NB4 (cell line): ENCODE measurements around the gene GKAP1.

ENCODE experiments used
- DNase-seq: peaks from one replicate; pipeline ENCODE4 v3.0.0; 2010; ENCODE audit warnings: low read depth
- H3K4me3 ChIP-seq: one replicate; pipeline ENCODE4 v1.5.1; 2011; ENCODE audit warnings: mild to moderate bottlenecking, low read depth, low read length, moderate library complexity
- CTCF ChIP-seq: IDR thresholded peaks from one replicate; pipeline ENCODE4 v1.5.1; 2012; ENCODE audit warnings: low read depth, low read length
- MAX ChIP-seq: IDR thresholded peaks from 2 replicates; pipeline ENCODE4 v1.6.1; 2011; ENCODE audit warnings: low read depth, low read length
- MYC ChIP-seq: IDR thresholded peaks from 2 replicates; pipeline ENCODE4 v1.6.1; 2011; ENCODE audit warnings: low read depth, low read length
- POLR2A ChIP-seq: IDR thresholded peaks from 2 replicates; pipeline ENCODE4 v1.6.1; 2011; ENCODE audit warnings: mild to moderate bottlenecking; ENCODE audit not compliant: insufficient read length; ENCODE audit errors: extremely low read depth

GKAP1 gene

GRCh38 chr9:83707768-83708514, 109.6 kb downstream of the GKAP1 start, which contains the start of gene UBQLN1:
Gene UBQLN1 (minus strand): TSS chr9:83707958. CDS start chr9:83707679, 279 bp downstream.
- H3K4me3 ChIP-seq: peak within 1 kb of the TSS; percentile 97
- peak; percentile 91 for DNase-seq
- TF ChIP-seq MYC (peak; percentile 72), CTCF (no peak), POLR2A (peak; percentile 69), MAX (peak; percentile 70)

GRCh38 chr9:83707518-83707767, 110.1 kb downstream of the GKAP1 start:
- H3K4me3 ChIP-seq: peak overlapping the region; percentile 97

GRCh38 chr9:83706676-83707517, 110.7 kb downstream of the GKAP1 start:
- DNase-seq: peak; percentile 85
- peak overlapping the region; percentile 97 for H3K4me3 ChIP-seq
- TF ChIP-seq MYC (no peak), POLR2A (no peak), CTCF (no peak), MAX (no peak)

More at GRCh38 chr9:83707518-83707767, 110.1 kb downstream of the GKAP1 start:
- TF ChIP-seq POLR2A (no peak), CTCF (no peak), MYC (no peak), MAX (no peak)
- no peak for DNase-seq

- DNase-seq: peak; percentile 34
- H3K4me3 ChIP-seq: peak overlapping the region; percentile 97
Measured at GRCh38 chr9:83705219-83705651, 112.3 kb downstream of the GKAP1 start.

GRCh38 chr9:83701769-83702168, 115.8 kb downstream of the GKAP1 start:
- DNase-seq: no peak
- H3K4me3 ChIP-seq: no peak overlapping the region
- TF ChIP-seq MAX (no peak), CTCF (no peak), MYC (no peak), POLR2A (no peak)

- no peak overlapping the region for H3K4me3 ChIP-seq
- no peak for DNase-seq
- no peak for TF ChIP-seq MYC
- TF ChIP-seq CTCF: no peak
- TF ChIP-seq POLR2A: no peak
- TF ChIP-seq MAX: no peak
Measured at GRCh38 chr9:83701286-83701685, 116.3 kb downstream of the GKAP1 start.
